Subcutaneous abdominal adipose tissue (tissue), 5 donors: ENCODE results near the gene SH2D3C.

Experiments
- H3K27ac ChIP-seq: one replicate; pipeline ENCODE4 v1.7.0; 2013; ENCODE audit warnings: low read depth, mild to moderate bottlenecking, inconsistent platforms, low read length, moderate library complexity
- H3K27me3 ChIP-seq, 5 donors: one replicate each; pipeline ENCODE4 v1.7.0; 2013; ENCODE audit warnings: low read length in 5 of 5, inconsistent platforms in 1 of 5; ENCODE audit not compliant: control insufficient read depth in 5 of 5, insufficient read depth in 4 of 5
- H3K36me3 ChIP-seq, 5 donors: one replicate each; pipeline ENCODE4 v1.7.0; 2013; ENCODE audit warnings: low read length in 5 of 5; ENCODE audit not compliant: control insufficient read depth in 5 of 5, insufficient read depth in 5 of 5
- H3K4me1 ChIP-seq, 5 donors: one replicate each; pipeline ENCODE4 v1.7.0; 2013; ENCODE audit warnings: low read length in 5 of 5, mild to moderate bottlenecking in 3 of 5, moderate library complexity in 1 of 5; ENCODE audit not compliant: control insufficient read depth in 5 of 5, insufficient read depth in 5 of 5
- H3K4me3 ChIP-seq, 5 donors: one replicate each; pipeline ENCODE4 v1.7.0; 2013; ENCODE audit warnings: low read length in 5 of 5, low read depth in 1 of 5
- H3K9ac ChIP-seq, 5 donors: one replicate each; pipeline ENCODE4 v1.7.0; 2013; ENCODE audit warnings: low read length in 5 of 5, mild to moderate bottlenecking in 4 of 5, moderate library complexity in 3 of 5
- H3K9me3 ChIP-seq, 5 donors: one replicate each; pipeline ENCODE4 v1.7.0; 2013; ENCODE audit warnings: low read length in 5 of 5; ENCODE audit not compliant: control insufficient read depth in 5 of 5
- donor health status: healthy.
- donor health status: healthy.
- donor health status: healthy.
- donor health status: healthy.
- donor health status: healthy.

Gene SH2D3C

GRCh38 chr9:127776195-127776923 is 2.1 kb downstream of the SH2D3C start:
- H3K4me1 ChIP-seq, result peaks cover 12 to 42% (median 37%) of the 10 kb centered on the region in 5 donors
- H3K4me3 ChIP-seq, result peak overlapping the region; percentile 7 to 58 (median 49)
- peak overlapping the region in 2 of 5 donors; percentile 10 to 38 for H3K9ac ChIP-seq
- H3K27me3 ChIP-seq, result no peaks in the 10 kb centered on the region
- H3K36me3 ChIP-seq, result no peaks in the 10 kb centered on the region
- H3K9me3 ChIP-seq, result no peaks in the 10 kb centered on the region
- H3K27ac ChIP-seq, result no peak overlapping the region

GRCh38 chr9:127773981-127774380 is 4.5 kb downstream of the SH2D3C start:
- no peak overlapping the region for H3K4me3 ChIP-seq
- no peak overlapping the region for H3K27ac ChIP-seq
- no peaks in the 10 kb centered on the region for H3K9me3 ChIP-seq
- no peak overlapping the region for H3K9ac ChIP-seq
- no peaks in the 10 kb centered on the region for H3K27me3 ChIP-seq
- H3K4me1 ChIP-seq, result peaks cover 9 to 46% (median 35%) of the 10 kb centered on the region in 5 donors
- H3K36me3 ChIP-seq, result no peaks in the 10 kb centered on the region

- Histone ChIP-seq H3K9ac (no peak overlapping the region), H3K27me3 (no peaks in the 10 kb centered on the region), H3K9me3 (no peaks in the 10 kb centered on the region), H3K27ac (no peak overlapping the region), H3K4me3 (no peak overlapping the region), H3K4me1 (peaks cover 6 to 44% (median 31%) of the 10 kb centered on the region in 5 donors), H3K36me3 (no peaks in the 10 kb centered on the region)
Measured at GRCh38 chr9:127773272-127773671, 5.2 kb downstream of the SH2D3C start.

DNA sequence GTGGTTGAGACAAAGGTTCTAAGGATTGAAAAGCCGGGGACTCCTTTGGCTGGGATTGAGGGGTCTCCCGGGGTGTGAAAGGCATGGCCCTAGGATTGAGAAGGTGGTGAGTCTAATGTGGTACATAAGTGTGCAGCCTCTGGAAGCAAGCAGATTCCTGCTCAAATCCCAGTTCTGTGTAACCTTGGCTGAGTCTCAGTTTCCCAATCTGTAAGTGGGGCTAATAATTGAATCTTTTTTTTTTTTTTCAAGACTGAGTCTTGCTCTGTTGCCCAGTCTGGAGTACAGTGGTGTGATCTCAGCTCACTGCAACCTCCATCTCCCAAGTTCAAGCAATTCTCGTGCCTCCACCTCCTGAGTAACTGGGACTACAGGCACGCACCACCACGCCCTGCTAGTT is 5.9 kb downstream of the SH2D3C start:
- Histone ChIP-seq H3K9ac (no peak overlapping the region), H3K9me3 (no peaks in the 10 kb centered on the region), H3K36me3 (no peaks in the 10 kb centered on the region), H3K4me1 (peaks cover 6 to 49% (median 32%) of the 10 kb centered on the region in 5 donors), H3K4me3 (no peak overlapping the region), H3K27me3 (no peaks in the 10 kb centered on the region), H3K27ac (no peak overlapping the region)

DNA sequence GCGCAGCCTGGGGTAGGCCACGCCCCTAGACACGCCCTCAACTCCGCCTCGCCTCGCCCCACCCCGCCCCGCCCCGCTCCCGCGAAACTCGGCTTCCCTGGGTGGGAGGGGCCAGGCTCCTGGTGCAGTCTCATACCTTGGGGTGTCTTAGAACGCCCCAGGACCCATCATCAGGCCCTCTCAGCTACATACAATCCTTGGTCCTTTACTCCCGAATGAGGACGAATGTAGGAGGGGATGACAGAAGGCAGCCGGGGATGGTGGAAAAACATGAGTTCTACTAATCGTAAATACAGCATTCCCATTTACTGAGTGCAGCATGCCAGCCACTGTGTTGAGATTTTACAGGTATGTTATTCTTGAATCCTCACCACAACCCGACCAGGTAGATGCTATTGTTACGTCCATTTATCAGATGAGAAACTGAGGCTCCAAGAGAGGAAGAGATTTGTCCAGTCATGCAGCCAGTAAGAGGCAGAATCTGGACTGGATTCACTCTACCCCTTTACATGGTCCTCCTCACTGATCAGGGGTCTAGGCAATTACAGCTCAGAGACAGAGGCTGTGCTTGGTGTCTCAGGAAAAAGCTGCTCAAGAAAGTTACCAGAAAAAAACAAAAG is 6.8 kb downstream of the SH2D3C start:
- H3K4me3 ChIP-seq, result peak overlapping the region; percentile 22 to 72 (median 66)
- H3K9me3 ChIP-seq, result no peaks in the 10 kb centered on the region
- H3K36me3 ChIP-seq, result no peaks in the 10 kb centered on the region
- peak overlapping the region; percentile 82 for H3K27ac ChIP-seq
- H3K27me3 ChIP-seq, result no peaks in the 10 kb centered on the region
- no peak overlapping the region for H3K9ac ChIP-seq
- H3K4me1 ChIP-seq, result peaks cover 10 to 53% (median 37%) of the 10 kb centered on the region in 5 donors

- peak overlapping the region in 4 of 5 donors; percentile 26 to 68 (median 63) for H3K9ac ChIP-seq
- H3K4me3 ChIP-seq, result peak overlapping the region; percentile 66 to 79 (median 72)
- H3K27ac ChIP-seq, result peak overlapping the region; percentile 82
- no peaks in the 10 kb centered on the region for H3K27me3 ChIP-seq
- H3K4me1 ChIP-seq, result peaks cover 10 to 53% (median 34%) of the 10 kb centered on the region in 5 donors
- no peaks in the 10 kb centered on the region for H3K9me3 ChIP-seq
- H3K36me3 ChIP-seq, result peaks cover 0 to 3% (median 0%) of the 10 kb centered on the region in 5 donors
Measured at GRCh38 chr9:127770905-127771569, 7.4 kb downstream of the SH2D3C start.

DNA sequence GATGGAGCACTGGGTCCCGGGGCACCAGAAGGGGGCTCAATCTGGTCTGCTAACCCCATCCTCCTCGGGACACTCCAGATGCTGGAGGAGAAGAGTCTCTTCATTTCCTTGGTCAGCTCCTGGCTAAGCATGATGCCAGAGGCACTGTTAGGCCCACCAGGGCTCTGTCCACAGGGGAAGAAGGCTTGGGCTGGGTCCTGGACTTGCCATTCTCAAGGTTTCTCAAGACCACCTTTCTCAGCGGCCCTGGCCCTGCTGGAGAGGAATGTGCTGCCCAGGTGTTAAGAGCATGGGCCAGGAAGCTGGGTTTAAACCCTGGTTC is 7.9 kb downstream of the SH2D3C start:
- Histone ChIP-seq H3K27me3 (no peaks in the 10 kb centered on the region), H3K9me3 (no peaks in the 10 kb centered on the region), H3K4me1 (peaks cover 10 to 55% (median 34%) of the 10 kb centered on the region in 5 donors), H3K36me3 (peaks cover 0 to 5% (median 0%) of the 10 kb centered on the region in 5 donors), H3K4me3 (peak overlapping the region; percentile 66 to 79 (median 72)), H3K27ac (peak overlapping the region; percentile 82), H3K9ac (peak overlapping the region in 4 of 5 donors; percentile 26 to 68 (median 63))

- Histone ChIP-seq H3K27ac (peak overlapping the region; percentile 82), H3K36me3 (peaks cover 0 to 5% (median 0%) of the 10 kb centered on the region in 5 donors), H3K9ac (peak overlapping the region in 3 of 5 donors; percentile 66 to 72 (median 68)), H3K4me1 (peaks cover 11 to 60% (median 34%) of the 10 kb centered on the region in 5 donors), H3K4me3 (peak overlapping the region; percentile 66 to 79 (median 72)), H3K27me3 (no peaks in the 10 kb centered on the region), H3K9me3 (no peaks in the 10 kb centered on the region)
Measured at GRCh38 chr9:127769929-127770582, 8.4 kb downstream of the SH2D3C start.

GRCh38 chr9:127769101-127769500 is 9.4 kb downstream of the SH2D3C start:
- Histone ChIP-seq H3K27ac (peak overlapping the region; percentile 82), H3K27me3 (no peaks in the 10 kb centered on the region), H3K9me3 (no peaks in the 10 kb centered on the region), H3K4me1 (peaks cover 12 to 69% (median 39%) of the 10 kb centered on the region in 5 donors), H3K4me3 (peak overlapping the region in 2 of 5 donors; percentile 33 to 47), H3K36me3 (peaks cover 0 to 5% (median 0%) of the 10 kb centered on the region in 5 donors), H3K9ac (peak overlapping the region in 2 of 5 donors; percentile 7 to 74)
